ENCODE data around the gene GIGYF2. TPM values are rescaled to one million over a fixed set of nuclear protein-coding genes. Genes with fewer than 3 reads are reported as not detected.

Gene GIGYF2
- total RNA-seq, 2 experiments from 2014 or later, result 50.5 to 60.9 TPM

DNA sequence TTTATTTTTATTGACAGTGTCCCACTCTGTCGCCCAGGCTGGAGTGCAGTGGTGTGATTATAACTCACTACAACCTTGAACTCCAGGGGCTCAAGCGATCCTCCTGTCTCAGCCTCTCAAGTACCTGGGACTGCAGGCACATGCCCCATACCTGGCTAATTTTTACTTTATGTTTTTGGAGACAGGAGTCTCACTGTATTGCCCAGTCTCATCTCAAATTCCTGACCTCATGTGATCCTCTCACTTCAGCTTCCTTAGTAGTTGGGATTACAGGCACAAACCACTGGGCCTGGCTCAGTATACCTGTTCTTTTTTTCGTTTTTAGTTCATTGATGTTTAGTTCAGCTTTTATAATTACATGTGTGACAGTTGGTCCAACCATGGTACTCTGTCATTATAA, 132.9 kb downstream of the GIGYF2 start:
- no peaks in the 10 kb centered on the region for H4K20me1 ChIP-seq (ENCODE audit: insufficient read depth, low read length)
- no peaks in the 10 kb centered on the region for H3K9me2 ChIP-seq (ENCODE audit: insufficient read depth, low read length)
- ChIA-PET POLR2A (interaction anchor here (1.1 to 1.6 kb wide), 2 partner anchors 25 to 34 kb away, joined by 3 to 5 read pairs; no protein-coding TSS in a partner anchor), CTCF (ENCODE audit: unreplicated experiment) (no interaction called here)
- intact Hi-C loops (cut with micrococcal nuclease; ENCODE audit: unreplicated experiment), result no loop called here
- DNase-seq (ENCODE audit: low spot score), result no peak
- H2AFZ ChIP-seq (ENCODE audit: low read length), result no peak overlapping the region
- H3K4me1 ChIP-seq (ENCODE audit: insufficient read depth, low read length, poor library complexity, severe bottlenecking), result no peaks in the 10 kb centered on the region
- no TSS peak for BruUV-seq (replicated peaks)
- H3K79me2 ChIP-seq (ENCODE audit: insufficient read depth, low read depth, low read length), result no peaks in the 10 kb centered on the region
- no peaks in the 10 kb centered on the region for H3K9me3 ChIP-seq (ENCODE audit: low read length)
- H3K27ac ChIP-seq (ENCODE audit: low read depth, low read length, poor library complexity, severe bottlenecking), result no peak overlapping the region
- no peak overlapping the region for H3K4me2 ChIP-seq (ENCODE audit: low read length)
- peaks cover 58% of the 10 kb centered on the region for H3K36me3 ChIP-seq (ENCODE audit: insufficient read depth, low read length)
- TF ChIP-seq, protein P1, sequence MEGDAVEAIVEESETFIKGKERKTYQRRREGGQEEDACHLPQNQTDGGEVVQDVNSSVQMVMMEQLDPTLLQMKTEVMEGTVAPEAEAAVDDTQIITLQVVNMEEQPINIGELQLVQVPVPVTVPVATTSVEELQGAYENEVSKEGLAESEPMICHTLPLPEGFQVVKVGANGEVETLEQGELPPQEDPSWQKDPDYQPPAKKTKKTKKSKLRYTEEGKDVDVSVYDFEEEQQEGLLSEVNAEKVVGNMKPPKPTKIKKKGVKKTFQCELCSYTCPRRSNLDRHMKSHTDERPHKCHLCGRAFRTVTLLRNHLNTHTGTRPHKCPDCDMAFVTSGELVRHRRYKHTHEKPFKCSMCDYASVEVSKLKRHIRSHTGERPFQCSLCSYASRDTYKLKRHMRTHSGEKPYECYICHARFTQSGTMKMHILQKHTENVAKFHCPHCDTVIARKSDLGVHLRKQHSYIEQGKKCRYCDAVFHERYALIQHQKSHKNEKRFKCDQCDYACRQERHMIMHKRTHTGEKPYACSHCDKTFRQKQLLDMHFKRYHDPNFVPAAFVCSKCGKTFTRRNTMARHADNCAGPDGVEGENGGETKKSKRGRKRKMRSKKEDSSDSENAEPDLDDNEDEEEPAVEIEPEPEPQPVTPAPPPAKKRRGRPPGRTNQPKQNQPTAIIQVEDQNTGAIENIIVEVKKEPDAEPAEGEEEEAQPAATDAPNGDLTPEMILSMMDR (conservative IDR thresholded peaks at IDR 0.05; ENCODE audit: low read length), result no peak
- TF ChIP-seq EZH2phosphoT487 (IDR thresholded peaks at IDR 0.05; ENCODE audit: borderline replicate concordance, low read depth, low read length), result no peak
- no peak overlapping the region for H3K4me3 ChIP-seq (ENCODE audit: low read depth, low read length, poor library complexity, severe bottlenecking)

DNA sequence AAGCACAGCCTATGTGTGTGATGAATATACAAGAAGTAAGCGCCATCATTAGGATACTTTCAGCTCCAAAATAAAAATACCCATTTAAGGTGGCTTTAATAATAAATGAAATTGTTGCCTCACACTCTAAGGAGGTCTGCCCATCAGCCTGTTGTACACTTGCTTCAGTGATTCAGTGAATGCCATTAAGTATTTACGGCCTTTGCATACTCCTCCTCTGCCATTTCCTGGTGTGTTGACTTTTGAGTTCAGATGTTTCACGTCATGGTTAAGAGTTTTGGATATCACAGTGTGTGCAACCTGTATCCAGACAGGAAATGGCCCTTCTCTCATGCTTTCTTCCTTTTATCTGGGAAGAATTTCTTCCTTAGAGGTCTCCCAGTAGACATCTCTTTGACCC, 134.4 kb downstream of the GIGYF2 start:
- no TSS peak for BruUV-seq (replicated peaks)
- no peaks in the 10 kb centered on the region for H3K9me2 ChIP-seq (ENCODE audit: insufficient read depth, low read length)
- H3K4me1 ChIP-seq (ENCODE audit: insufficient read depth, low read length, poor library complexity, severe bottlenecking), result no peaks in the 10 kb centered on the region
- no peak overlapping the region for H3K4me2 ChIP-seq (ENCODE audit: low read length)
- H3K79me2 ChIP-seq (ENCODE audit: insufficient read depth, low read depth, low read length), result no peaks in the 10 kb centered on the region
- no peak for TF ChIP-seq EZH2phosphoT487 (IDR thresholded peaks at IDR 0.05; ENCODE audit: borderline replicate concordance, low read depth, low read length)
- TF ChIP-seq, protein P1 (conservative IDR thresholded peaks at IDR 0.05; ENCODE audit: low read length), result no peak
- no peaks in the 10 kb centered on the region for H3K9me3 ChIP-seq (ENCODE audit: low read length)
- H2AFZ ChIP-seq (ENCODE audit: low read length), result no peak overlapping the region
- no peaks in the 10 kb centered on the region for H4K20me1 ChIP-seq (ENCODE audit: insufficient read depth, low read length)
- intact Hi-C loops (cut with micrococcal nuclease; ENCODE audit: unreplicated experiment), result no loop called here
- peaks cover 62% of the 10 kb centered on the region for H3K36me3 ChIP-seq (ENCODE audit: insufficient read depth, low read length)
- ChIA-PET CTCF (ENCODE audit: unreplicated experiment) (no interaction called here), POLR2A (no interaction called here)
- H3K4me3 ChIP-seq (ENCODE audit: low read depth, low read length, poor library complexity, severe bottlenecking), result no peak overlapping the region
- no peak for DNase-seq (ENCODE audit: low spot score)
- no peak overlapping the region for H3K27ac ChIP-seq (ENCODE audit: low read depth, low read length, poor library complexity, severe bottlenecking)

DNA sequence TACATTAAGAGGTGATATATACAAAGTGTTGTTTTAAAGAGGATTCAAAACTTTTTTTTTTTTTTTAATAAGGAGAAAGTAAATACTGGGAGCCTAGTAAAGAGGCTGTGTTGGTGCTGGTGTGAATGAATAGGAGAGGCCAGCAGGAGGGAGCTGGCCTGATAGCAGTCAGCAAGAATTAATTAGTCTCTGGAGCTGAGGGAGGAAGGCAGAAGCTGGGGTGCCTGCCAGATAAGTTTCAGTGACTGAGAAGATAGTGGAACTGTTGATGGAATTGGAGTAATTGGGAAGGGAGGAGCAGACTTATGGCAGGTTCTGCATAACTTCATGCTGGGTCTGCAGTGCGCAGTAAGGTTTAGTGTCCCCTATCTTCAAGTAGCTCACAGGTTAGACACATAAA, 136.7 kb downstream of the GIGYF2 start:
- no peaks in the 10 kb centered on the region; the same call in 1 of the 2 replicates for H3K79me2 ChIP-seq (ENCODE audit: insufficient read depth, low read depth, low read length)
- DNase-seq (ENCODE audit: low spot score), result no peak
- H3K4me1 ChIP-seq (ENCODE audit: insufficient read depth, low read length, poor library complexity, severe bottlenecking), result peaks cover 22% of the 10 kb centered on the region
- H4K20me1 ChIP-seq (ENCODE audit: insufficient read depth, low read length), result no peaks in the 10 kb centered on the region
- H3K4me3 ChIP-seq (ENCODE audit: low read depth, low read length, poor library complexity, severe bottlenecking), result no peak overlapping the region
- no TSS peak for BruUV-seq (replicated peaks)
- TF ChIP-seq, protein P1 (conservative IDR thresholded peaks at IDR 0.05; ENCODE audit: low read length), result no peak
- no peak for TF ChIP-seq EZH2phosphoT487 (IDR thresholded peaks at IDR 0.05; ENCODE audit: borderline replicate concordance, low read depth, low read length)
- H3K9me3 ChIP-seq (ENCODE audit: low read length), result no peaks in the 10 kb centered on the region
- peaks cover 68% of the 10 kb centered on the region for H3K36me3 ChIP-seq (ENCODE audit: insufficient read depth, low read length)
- ChIA-PET POLR2A (interaction anchor here (0.5 to 1.0 kb wide), 2 partner anchors 8 to 99 kb away, joined by 3 read pairs; no protein-coding TSS in a partner anchor), CTCF (ENCODE audit: unreplicated experiment) (no interaction called here)
- H3K27ac ChIP-seq (ENCODE audit: low read depth, low read length, poor library complexity, severe bottlenecking), result no peak overlapping the region
- H3K9me2 ChIP-seq (ENCODE audit: insufficient read depth, low read length), result no peaks in the 10 kb centered on the region
- intact Hi-C loops (cut with micrococcal nuclease; ENCODE audit: unreplicated experiment), result no loop called here
- no peak overlapping the region for H2AFZ ChIP-seq (ENCODE audit: low read length)
- H3K4me2 ChIP-seq (ENCODE audit: low read length), result no peak overlapping the region
